IPS DF 19.7 (cell line): Measurements from ENCODE around the gene TXNDC11.
"Not testable (repeated sequence)": the region's sequence is repeated elsewhere in the genome, so short reads cannot be mapped to it uniquely, and the experiment has no call there.

ENCODE experiments used
- DNase-seq: peaks from one replicate; pipeline ENCODE4 v3.0.0-alpha.2; 2013; ENCODE audit warnings: low read depth, low spot score

The TXNDC11 gene

GRCh38 chr16:11742536-11743307, at the start of gene TXNDC11:
Gene TXNDC11 (minus strand): TSS chr16:11742857. CDS start chr16:11742730, 127 bp downstream.
- DNase-seq: peak; percentile 67

- no peak for DNase-seq
Observed at GRCh38 chr16:11791144-11791828, 48.6 kb upstream of the TXNDC11 start.

GRCh38 chr16:11788914-11789313, 46.3 kb upstream of the TXNDC11 start:
- DNase-seq: no peak

- not testable (repeated sequence) for DNase-seq
Observed at GRCh38 chr16:11784980-11785599, 42.4 kb upstream of the TXNDC11 start.

- DNase-seq: not testable (repeated sequence)
Observed at GRCh38 chr16:11784381-11784780, 41.7 kb upstream of the TXNDC11 start.

- no peak for DNase-seq
Observed at GRCh38 chr16:11784038-11784369, 41.3 kb upstream of the TXNDC11 start.

GRCh38 chr16:11783319-11784037, 40.8 kb upstream of the TXNDC11 start:
- DNase-seq: no peak

GRCh38 chr16:11781773-11782172, 39.1 kb upstream of the TXNDC11 start:
- DNase-seq: no peak

- no peak for DNase-seq
Observed at GRCh38 chr16:11780991-11781680, 38.5 kb upstream of the TXNDC11 start.

GRCh38 chr16:11779074-11779473, 36.4 kb upstream of the TXNDC11 start:
- DNase-seq: no peak

- no peak for DNase-seq
Observed at GRCh38 chr16:11774065-11774626, 31.5 kb upstream of the TXNDC11 start.

- no peak for DNase-seq
Observed at GRCh38 chr16:11768849-11769248, 26.2 kb upstream of the TXNDC11 start.

- no peak for DNase-seq
Observed at GRCh38 chr16:11762431-11762830, 19.8 kb upstream of the TXNDC11 start.

GRCh38 chr16:11759997-11760396, 17.3 kb upstream of the TXNDC11 start:
- no peak for DNase-seq

- no peak for DNase-seq
Observed at GRCh38 chr16:11759163-11759834, 16.6 kb upstream of the TXNDC11 start.

- DNase-seq: no peak
Observed at GRCh38 chr16:11757671-11758545, 15.3 kb upstream of the TXNDC11 start.

- no peak for DNase-seq
Observed at GRCh38 chr16:11756248-11756647, 13.6 kb upstream of the TXNDC11 start.

GRCh38 chr16:11755022-11755760, 12.5 kb upstream of the TXNDC11 start:
- no peak for DNase-seq

- no peak for DNase-seq
Observed at GRCh38 chr16:11752856-11753255, 10.2 kb upstream of the TXNDC11 start.
